ENCODE results near the gene SUPT4H1.

GRCh38 chr17:58391302-58391984 lies 39.4 kb upstream of the SUPT4H1 start:
- TF ChIP-seq CTCF (conservative IDR thresholded peaks at IDR 0.05; ENCODE audit: low read depth in 2 of 2) (no peak), EZH2 (IDR thresholded peaks at IDR 0.05; ENCODE audit: low read depth, unreplicated experiment) (no peak), CREB1 (CRISPR knock-in tag; IDR thresholded peaks at IDR 0.05; ENCODE audit: low read depth) (no peak), POLR2AphosphoS5 (IDR thresholded peaks at IDR 0.05; ENCODE audit: low read depth) (no peak), REST (IDR thresholded peaks at IDR 0.05; ENCODE audit: unreplicated experiment) (no peak), JUNB (IDR thresholded peaks at IDR 0.05; ENCODE audit: unreplicated experiment) (no peak)
